Left renal pelvis (tissue), 4 donors: ENCODE data around the gene HEATR5B. TPM values are rescaled to one million over a fixed set of nuclear protein-coding genes. Genes with fewer than 3 reads are reported as not detected.
"Not testable (repeated sequence)": the region's sequence is repeated elsewhere in the genome, so short reads cannot be mapped to it uniquely, and the experiment has no call there.

ENCODE experiments used
- DNase-seq, 4 donors: peaks; one replicate each; pipeline ENCODE4 v3.0.0-alpha.2; 2013; ENCODE audit warnings: low read depth in 4 of 4, low spot score in 3 of 4
- polyA plus RNA-seq, 4 donors: library from polyadenylated mRNA; unstranded; fragments of 120-200 nt; gene quantifications; one replicate each; pipeline ENCODE4 v1.2.1, GENCODE V29; 2013; ENCODE audit not compliant: insufficient read length in 4 of 4

The HEATR5B gene
- polyA plus RNA-seq, 4 donors = 19.6 to 24.9 (median 23.3) TPM

GRCh38 chr2:37070931-37071330 lies 13.2 kb downstream of the HEATR5B start:
- DNase-seq = no peak

GRCh38 chr2:37068686-37069085 lies 15.5 kb downstream of the HEATR5B start:
- DNase-seq = no peak

GRCh38 chr2:37061776-37062175 lies 22.4 kb downstream of the HEATR5B start:
- no peak for DNase-seq

- no peak for DNase-seq
These were observed 23.0 kb downstream of the HEATR5B start for GRCh38 chr2:37061013-37061711.

GRCh38 chr2:37060446-37060845 lies 23.7 kb downstream of the HEATR5B start:
- DNase-seq = no peak

GRCh38 chr2:37059841-37060240 lies 24.3 kb downstream of the HEATR5B start:
- DNase-seq = no peak

GRCh38 chr2:37052600-37053332 lies 31.4 kb downstream of the HEATR5B start:
- DNase-seq = no peak

- no peak for DNase-seq
These were observed 44.6 kb downstream of the HEATR5B start for GRCh38 chr2:37039580-37039979.

- DNase-seq = no peak
These were observed 46.4 kb downstream of the HEATR5B start for GRCh38 chr2:37037771-37038170.

GRCh38 chr2:37029758-37030157 lies 54.4 kb downstream of the HEATR5B start:
- DNase-seq = no peak

GRCh38 chr2:37026050-37026449 lies 58.1 kb downstream of the HEATR5B start:
- DNase-seq = no peak

GRCh38 chr2:37020887-37021796 lies 63.0 kb downstream of the HEATR5B start:
- DNase-seq = no peak

- no peak for DNase-seq
These were observed 63.8 kb downstream of the HEATR5B start for GRCh38 chr2:37020212-37020886.

GRCh38 chr2:37013315-37013641 lies 70.9 kb downstream of the HEATR5B start:
- no peak for DNase-seq

GRCh38 chr2:37011130-37011529 lies 73.0 kb downstream of the HEATR5B start:
- DNase-seq = no peak

- no peak for DNase-seq
These were observed 78.9 kb downstream of the HEATR5B start for GRCh38 chr2:37005118-37005868.

- no peak for DNase-seq
These were observed 83.1 kb downstream of the HEATR5B start for GRCh38 chr2:37000988-37001556.

- no peak for DNase-seq
These were observed 83.9 kb downstream of the HEATR5B start for GRCh38 chr2:37000318-37000717.

- not testable (repeated sequence) for DNase-seq
These were observed 84.8 kb downstream of the HEATR5B start for GRCh38 chr2:36999416-36999815.
